SK-N-SH treated with all-trans-retinoic acid at 6 μM for 48 hours (cell line): ENCODE data around the gene DRD3.

Source experiments
- BACH2 ChIP-seq: fragments of 250-450 bp; sonication (Bioruptor Pico); IDR thresholded peaks from 2 replicates; pipeline ENCODE4 v1.9.0; 2021; ENCODE audit warnings: mild to moderate bottlenecking, borderline replicate concordance
- TOX ChIP-seq: fragments of 250-450 bp; sonication (Bioruptor Pico); IDR thresholded peaks from 2 replicates; pipeline ENCODE4 v1.8.0; 2021; ENCODE audit warnings: mild to moderate bottlenecking, moderate library complexity, borderline replicate concordance
- ZNF8 ChIP-seq: fragments of 450-650 bp; formaldehyde crosslinking; IDR thresholded peaks from 2 replicates; pipeline ENCODE4 v1.5.0; 2020; ENCODE audit warnings: mild to moderate bottlenecking, moderate library complexity
- TF ChIP-seq, protein P1 (sequence below): fragments of 250-450 bp; sonication (Bioruptor Pico); IDR thresholded peaks from 2 replicates; pipeline ENCODE4 v1.5.1; 2020; ENCODE audit warnings: low read depth, mild to moderate bottlenecking, moderate library complexity

DNA sequence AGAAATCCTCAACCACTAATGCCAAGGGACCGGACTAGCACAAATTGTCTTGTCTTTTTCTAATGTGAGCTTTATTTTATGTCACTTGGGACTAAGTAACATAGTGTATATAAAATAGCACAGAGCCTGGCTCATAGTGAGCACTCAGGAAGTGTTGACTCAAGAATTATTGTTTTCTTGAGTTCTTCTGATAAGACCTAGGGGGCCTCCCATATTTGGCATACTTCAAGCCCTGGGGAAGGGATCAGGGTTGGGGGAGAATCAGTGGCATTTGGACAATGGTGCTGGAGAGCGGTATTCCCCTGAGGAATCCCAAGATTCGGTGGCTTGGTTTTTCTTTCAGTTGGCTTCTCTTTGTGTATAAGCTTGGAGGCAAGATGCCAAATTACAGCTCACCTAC is 39.2 kb upstream of the DRD3 start:
- TF ChIP-seq, protein P1, sequence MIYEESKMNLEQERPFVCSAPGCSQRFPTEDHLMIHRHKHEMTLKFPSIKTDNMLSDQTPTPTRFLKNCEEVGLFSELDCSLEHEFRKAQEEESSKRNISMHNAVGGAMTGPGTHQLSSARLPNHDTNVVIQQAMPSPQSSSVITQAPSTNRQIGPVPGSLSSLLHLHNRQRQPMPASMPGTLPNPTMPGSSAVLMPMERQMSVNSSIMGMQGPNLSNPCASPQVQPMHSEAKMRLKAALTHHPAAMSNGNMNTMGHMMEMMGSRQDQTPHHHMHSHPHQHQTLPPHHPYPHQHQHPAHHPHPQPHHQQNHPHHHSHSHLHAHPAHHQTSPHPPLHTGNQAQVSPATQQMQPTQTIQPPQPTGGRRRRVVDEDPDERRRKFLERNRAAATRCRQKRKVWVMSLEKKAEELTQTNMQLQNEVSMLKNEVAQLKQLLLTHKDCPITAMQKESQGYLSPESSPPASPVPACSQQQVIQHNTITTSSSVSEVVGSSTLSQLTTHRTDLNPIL (CRISPR knock-in tag), result no peak
- TF ChIP-seq ZNF8 (CRISPR knock-in tag) (no peak), BACH2 (CRISPR knock-in tag) (no peak), TOX (no peak)
